ENCODE measurements around the gene PEF1. TPM values are rescaled to one million over a fixed set of nuclear protein-coding genes. Genes with fewer than 3 reads are reported as not detected.

PEF1 gene
- total RNA-seq, 2 donors from 2014 or later: 57.5 to 67.8 TPM

DNA sequence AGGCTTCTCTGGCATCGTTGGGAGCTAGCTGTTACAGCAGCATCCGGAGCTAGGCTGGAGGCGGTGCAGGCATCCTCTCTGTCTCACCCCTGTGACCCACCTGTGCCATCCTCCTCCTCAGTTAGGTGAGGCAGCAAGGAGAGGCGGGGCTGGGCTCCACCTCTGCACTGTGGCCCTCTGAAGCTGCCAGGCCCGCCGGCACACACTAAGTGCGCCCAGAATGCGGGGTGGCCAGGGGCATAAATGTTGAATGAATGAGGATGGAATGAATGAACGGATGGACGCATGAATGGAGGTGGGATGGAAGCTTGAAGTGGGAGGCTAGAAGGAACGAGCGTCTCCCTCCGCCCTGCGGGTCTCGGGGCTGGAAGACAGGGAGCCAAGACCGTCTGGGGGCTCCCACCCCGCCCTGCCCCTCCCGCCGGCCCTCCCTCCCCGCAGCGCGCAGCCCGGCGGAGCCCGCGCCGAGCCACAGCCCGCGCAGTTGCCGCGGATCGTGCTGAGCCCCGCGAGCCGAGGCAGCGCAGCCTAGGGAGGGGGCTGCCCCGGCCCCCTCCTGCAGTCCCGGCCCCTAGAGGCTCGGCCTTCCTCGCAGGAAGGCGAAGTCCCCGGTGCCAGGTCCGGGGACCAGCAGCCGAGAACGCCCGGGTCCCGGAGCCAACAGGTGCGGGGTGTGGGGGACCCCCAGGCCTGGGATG, 27.3 kb downstream of the PEF1 start, which contains the start of gene HCRTR1:
Gene HCRTR1 (plus strand): TSS at position 472 of the 698 bp plus-strand sequence. CDS start 1,504 bp downstream, outside the sequence.
- TF ChIP-seq, protein P1, sequence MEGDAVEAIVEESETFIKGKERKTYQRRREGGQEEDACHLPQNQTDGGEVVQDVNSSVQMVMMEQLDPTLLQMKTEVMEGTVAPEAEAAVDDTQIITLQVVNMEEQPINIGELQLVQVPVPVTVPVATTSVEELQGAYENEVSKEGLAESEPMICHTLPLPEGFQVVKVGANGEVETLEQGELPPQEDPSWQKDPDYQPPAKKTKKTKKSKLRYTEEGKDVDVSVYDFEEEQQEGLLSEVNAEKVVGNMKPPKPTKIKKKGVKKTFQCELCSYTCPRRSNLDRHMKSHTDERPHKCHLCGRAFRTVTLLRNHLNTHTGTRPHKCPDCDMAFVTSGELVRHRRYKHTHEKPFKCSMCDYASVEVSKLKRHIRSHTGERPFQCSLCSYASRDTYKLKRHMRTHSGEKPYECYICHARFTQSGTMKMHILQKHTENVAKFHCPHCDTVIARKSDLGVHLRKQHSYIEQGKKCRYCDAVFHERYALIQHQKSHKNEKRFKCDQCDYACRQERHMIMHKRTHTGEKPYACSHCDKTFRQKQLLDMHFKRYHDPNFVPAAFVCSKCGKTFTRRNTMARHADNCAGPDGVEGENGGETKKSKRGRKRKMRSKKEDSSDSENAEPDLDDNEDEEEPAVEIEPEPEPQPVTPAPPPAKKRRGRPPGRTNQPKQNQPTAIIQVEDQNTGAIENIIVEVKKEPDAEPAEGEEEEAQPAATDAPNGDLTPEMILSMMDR (IDR thresholded peaks at IDR 0.05): no peak
- Histone ChIP-seq H3K36me3 (no peaks in the 10 kb centered on the region), H3K27me3 (peaks cover 9% of the 10 kb centered on the region), H3K9ac (ENCODE audit: low read depth in 2 of 2, low read length in 2 of 2) (peak within 1 kb of the TSS in 1 of 2 donors; percentile 37), H3K4me1 (peaks cover 7% of the 10 kb centered on the region), H3K9me3 (no peaks in the 10 kb centered on the region), H3K4me3 (peak within 1 kb of the TSS; percentile 45), H3K27ac (no peak within 1 kb of the TSS)
- DNase-seq: no peak
- intact Hi-C loops (cut with DNase I): no loop called here

DNA sequence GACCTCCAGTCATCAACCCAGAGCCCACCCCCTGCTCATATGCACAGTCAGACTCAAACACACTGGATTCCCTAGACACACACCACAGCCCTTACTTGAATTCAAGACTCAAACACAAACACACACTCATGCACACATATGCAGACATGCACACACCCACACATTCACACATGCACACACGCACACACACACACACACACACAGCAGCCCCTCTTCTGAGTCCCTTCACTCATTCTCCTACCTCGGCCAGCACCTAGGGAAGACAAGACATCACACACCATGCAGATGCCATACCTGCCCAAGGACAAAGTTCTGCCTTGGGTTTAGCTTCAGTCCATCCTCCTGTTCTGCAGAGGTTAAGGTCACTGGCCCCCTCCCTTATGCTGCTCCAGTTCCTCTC, 28.7 kb downstream of the PEF1 start:
- no peak for DNase-seq
- intact Hi-C loops (cut with DNase I): no loop called here
- TF ChIP-seq, protein P1 (IDR thresholded peaks at IDR 0.05): no peak

DNA sequence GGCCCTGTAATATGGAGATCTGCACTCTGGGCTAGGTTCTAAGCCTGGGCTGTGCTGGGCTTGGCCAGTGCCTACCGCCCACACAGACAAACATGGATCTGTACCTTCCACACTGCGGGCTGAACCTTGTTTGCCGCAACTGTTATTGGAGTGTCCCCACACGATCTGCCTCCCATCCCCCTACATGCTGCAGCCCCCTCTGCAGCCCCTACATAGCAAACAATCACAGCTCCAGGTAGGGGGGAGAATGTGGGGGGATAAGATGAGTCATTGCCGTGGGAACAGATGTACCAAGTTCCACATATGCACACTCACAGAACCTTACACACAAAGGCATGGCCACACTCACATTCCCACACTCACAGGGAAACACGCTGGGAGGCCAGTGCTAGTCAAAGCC, 29.3 kb downstream of the PEF1 start:
- intact Hi-C loops (cut with DNase I): no loop called here
- Histone ChIP-seq H3K4me3 (no peak overlapping the region), H3K27me3 (peaks cover 9% of the 10 kb centered on the region), H3K9ac (ENCODE audit: low read depth in 2 of 2, low read length in 2 of 2) (no peak overlapping the region), H3K27ac (no peak overlapping the region), H3K36me3 (no peaks in the 10 kb centered on the region), H3K9me3 (no peaks in the 10 kb centered on the region), H3K4me1 (peaks cover 7% of the 10 kb centered on the region)
- TF ChIP-seq, protein P1 (IDR thresholded peaks at IDR 0.05): no peak
- no peak for DNase-seq

More for the DNA sequence above, 28.7 kb downstream of the PEF1 start:
- no peak overlapping the region for H3K9ac ChIP-seq (ENCODE audit: low read depth in 2 of 2, low read length in 2 of 2)
- peaks cover 9% of the 10 kb centered on the region for H3K27me3 ChIP-seq
- no peaks in the 10 kb centered on the region for H3K9me3 ChIP-seq
- H3K4me1 ChIP-seq: peaks cover 7% of the 10 kb centered on the region
- H3K36me3 ChIP-seq: no peaks in the 10 kb centered on the region
- H3K27ac ChIP-seq: no peak overlapping the region
- no peak overlapping the region for H3K4me3 ChIP-seq

DNA sequence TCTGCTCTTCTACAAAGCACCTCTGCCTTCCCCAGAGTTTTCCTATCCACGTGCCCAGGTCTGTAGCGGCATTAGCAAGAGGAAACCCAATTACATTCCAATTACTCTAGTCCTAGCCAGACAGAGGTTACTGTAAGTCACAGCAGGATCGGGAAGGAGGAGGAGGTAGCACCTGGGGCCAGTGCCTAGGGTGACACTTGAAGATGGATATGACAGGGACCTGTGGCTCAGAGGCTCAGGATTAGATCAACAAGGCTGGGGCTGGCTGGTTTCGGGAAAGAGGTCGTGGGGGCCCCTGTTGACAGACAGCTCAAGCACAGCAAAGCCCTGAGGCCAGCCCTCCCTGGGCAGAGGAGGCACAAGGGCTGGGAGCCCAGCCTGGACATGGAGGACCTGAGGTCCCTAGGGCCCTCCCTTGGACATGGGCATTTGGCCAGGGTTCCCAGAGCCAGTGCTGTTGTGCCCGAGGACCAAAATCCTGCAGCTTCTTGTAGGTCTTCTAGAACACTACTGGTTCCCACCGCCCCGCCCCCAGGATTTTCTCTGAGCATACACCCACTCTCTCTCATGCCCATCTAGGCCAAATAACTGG, 30.2 kb downstream of the PEF1 start:
- Histone ChIP-seq H3K27me3 (peaks cover 9% of the 10 kb centered on the region), H3K27ac (no peak overlapping the region), H3K4me3 (no peak overlapping the region), H3K4me1 (peaks cover 7% of the 10 kb centered on the region), H3K9ac (ENCODE audit: low read depth in 2 of 2, low read length in 2 of 2) (no peak overlapping the region), H3K9me3 (no peaks in the 10 kb centered on the region), H3K36me3 (no peaks in the 10 kb centered on the region)
- DNase-seq: no peak
- TF ChIP-seq, protein P1 (IDR thresholded peaks at IDR 0.05): no peak
- intact Hi-C loops (cut with DNase I): no loop called here

DNA sequence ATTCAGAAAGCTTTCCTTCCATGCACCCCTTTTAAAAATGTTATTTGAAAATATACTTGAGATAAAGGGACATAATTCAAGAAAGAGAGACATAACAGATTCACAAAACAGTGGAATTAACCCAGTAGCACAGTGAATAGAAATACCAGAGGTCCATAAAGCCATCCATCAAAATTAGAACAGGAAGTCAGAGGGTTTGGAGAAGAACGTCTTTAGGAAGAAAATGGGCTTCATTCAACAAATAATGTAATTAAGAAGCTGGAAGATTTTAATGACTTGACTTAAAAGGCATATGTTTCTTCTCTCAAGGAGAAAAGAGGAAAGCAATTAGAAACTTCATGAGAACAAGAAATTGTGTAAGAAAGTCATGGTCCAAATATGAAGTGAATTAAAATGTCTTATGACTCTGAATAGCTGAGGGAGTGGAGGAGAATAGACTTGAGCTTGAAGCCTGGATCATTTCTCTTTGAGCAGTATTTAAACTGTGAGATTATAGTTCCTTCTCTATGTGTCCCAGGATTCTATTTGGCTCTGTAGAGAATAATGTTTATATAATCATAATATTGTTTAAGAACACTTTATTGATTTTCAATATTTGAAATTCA, 35.1 kb downstream of the PEF1 start:
- Histone ChIP-seq H3K27me3 (no peaks in the 10 kb centered on the region), H3K9me3 (no peaks in the 10 kb centered on the region), H3K4me1 (no peaks in the 10 kb centered on the region), H3K27ac (no peak overlapping the region), H3K9ac (ENCODE audit: low read depth in 2 of 2, low read length in 2 of 2) (no peak overlapping the region), H3K36me3 (no peaks in the 10 kb centered on the region), H3K4me3 (no peak overlapping the region)
- TF ChIP-seq, protein P1 (IDR thresholded peaks at IDR 0.05): no peak
- DNase-seq: no peak
- intact Hi-C loops (cut with DNase I): no loop called here
